HUES6 (cell line): ENCODE results near the gene CDK5RAP1.
A peak's percentile ranks its signal among the peaks of the same experiment; 100 is the strongest.
"Not testable (repeated sequence)": the region's sequence is repeated elsewhere in the genome, so short reads cannot be mapped to it uniquely, and the experiment has no call there.

Experiments
- H3K27ac ChIP-seq: 2 replicates; pipeline ENCODE4 v1.7.0; 2013; ENCODE audit warnings: low read depth, mild to moderate bottlenecking, low read length, inconsistent platforms
- H3K27me3 ChIP-seq: 2 replicates; pipeline ENCODE4 v1.6.1; 2013; ENCODE audit warnings: low read length; ENCODE audit not compliant: control insufficient read depth, insufficient read depth
- H3K36me3 ChIP-seq: 2 replicates; pipeline ENCODE4 v1.6.1; 2013; ENCODE audit warnings: low read length; ENCODE audit not compliant: control insufficient read depth, insufficient read depth
- H3K4me1 ChIP-seq: 2 replicates; pipeline ENCODE4 v1.6.1; 2013; ENCODE audit warnings: low read length; ENCODE audit not compliant: control insufficient read depth, insufficient read depth
- H3K4me3 ChIP-seq: 2 replicates; pipeline ENCODE4 v1.5.1; 2013; ENCODE audit warnings: low read depth, low read length
- H3K9ac ChIP-seq: one replicate; pipeline ENCODE4 v1.6.1; 2013; ENCODE audit warnings: mild to moderate bottlenecking, low read length
- H3K9me3 ChIP-seq: 2 replicates; pipeline ENCODE4 v1.6.1; 2013; ENCODE audit warnings: low read depth, low read length; ENCODE audit not compliant: control insufficient read depth, insufficient read depth

CDK5RAP1 gene

GRCh38 chr20:33401184-33401920, at the start of gene CDK5RAP1:
Gene CDK5RAP1 (minus strand): TSS chr20:33401519. CDS start chr20:33397064, 4,455 bp downstream.
- Histone ChIP-seq H3K4me3 (peak within 1 kb of the TSS; percentile 95), H3K9ac (peak within 1 kb of the TSS; percentile 81), H3K36me3 (peaks cover 6% of the 10 kb centered on the region; the same call in 1 of the 2 replicates), H3K4me1 (peaks cover 6% of the 10 kb centered on the region), H3K27me3 (no peaks in the 10 kb centered on the region), H3K27ac (no peak within 1 kb of the TSS), H3K9me3 (no peaks in the 10 kb centered on the region)

DNA sequence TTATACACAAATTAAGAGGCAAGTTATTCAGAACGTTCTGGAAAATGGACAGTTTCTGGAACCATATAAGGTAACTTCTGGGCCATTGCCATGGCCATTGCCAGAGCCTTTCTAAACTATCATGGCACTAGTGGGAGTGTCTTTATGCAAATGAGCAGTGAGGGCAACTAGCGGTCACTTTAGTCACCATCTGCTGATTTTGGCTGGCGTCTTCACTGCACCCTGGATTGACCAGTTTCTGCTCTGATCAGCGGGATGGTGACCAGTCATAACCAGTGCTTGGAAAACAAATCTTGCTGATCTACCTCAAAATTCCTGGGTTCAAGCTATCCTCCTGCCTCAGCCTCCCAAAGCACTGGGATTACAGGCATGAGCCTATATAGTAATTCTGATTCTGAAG, 49.5 kb upstream of the CDK5RAP1 start:
- peaks cover 6% of the 10 kb centered on the region; the same call in 1 of the 2 replicates for H3K27me3 ChIP-seq
- no peak overlapping the region for H3K27ac ChIP-seq
- no peaks in the 10 kb centered on the region for H3K36me3 ChIP-seq
- H3K4me3 ChIP-seq, result no peak overlapping the region
- H3K9me3 ChIP-seq, result no peaks in the 10 kb centered on the region; the same call in 1 of the 2 replicates
- H3K9ac ChIP-seq, result no peak overlapping the region
- no peaks in the 10 kb centered on the region for H3K4me1 ChIP-seq

- H3K9ac ChIP-seq, result no peak overlapping the region
- peaks cover 23% of the 10 kb centered on the region for H3K27me3 ChIP-seq
- H3K27ac ChIP-seq, result no peak overlapping the region
- H3K9me3 ChIP-seq, result no peaks in the 10 kb centered on the region; the same call in 1 of the 2 replicates
- peaks cover 12% of the 10 kb centered on the region for H3K4me1 ChIP-seq
- H3K36me3 ChIP-seq, result no peaks in the 10 kb centered on the region
- H3K4me3 ChIP-seq, result no peak overlapping the region
Observed at GRCh38 chr20:33445881-33446625, 44.7 kb upstream of the CDK5RAP1 start.

- Histone ChIP-seq H3K9ac (no peak overlapping the region), H3K27ac (no peak overlapping the region)
Observed at GRCh38 chr20:33444797-33445560, 43.7 kb upstream of the CDK5RAP1 start.

GRCh38 chr20:33443512-33444239, 42.4 kb upstream of the CDK5RAP1 start, which contains the start of gene SNTA1:
Gene SNTA1 (minus strand): TSS chr20:33443763. CDS start chr20:33443620, 143 bp downstream.
- no peaks in the 10 kb centered on the region for H3K36me3 ChIP-seq
- H3K4me3 ChIP-seq, result peak within 1 kb of the TSS; percentile 81
- peaks cover 25% of the 10 kb centered on the region for H3K27me3 ChIP-seq
- H3K4me1 ChIP-seq, result peaks cover 12% of the 10 kb centered on the region
- H3K9me3 ChIP-seq, result no peaks in the 10 kb centered on the region; the same call in 1 of the 2 replicates
- H3K9ac ChIP-seq, result peak within 1 kb of the TSS; percentile 34
- no peak within 1 kb of the TSS for H3K27ac ChIP-seq

More at GRCh38 chr20:33444797-33445560, 43.7 kb upstream of the CDK5RAP1 start:
- peak overlapping the region; percentile 81 for H3K4me3 ChIP-seq
- H3K27me3 ChIP-seq, result peaks cover 25% of the 10 kb centered on the region
- no peaks in the 10 kb centered on the region; the same call in 1 of the 2 replicates for H3K9me3 ChIP-seq
- peaks cover 12% of the 10 kb centered on the region for H3K4me1 ChIP-seq
- no peaks in the 10 kb centered on the region for H3K36me3 ChIP-seq

GRCh38 chr20:33443006-33443511, 41.7 kb upstream of the CDK5RAP1 start:
- no peak overlapping the region for H3K27ac ChIP-seq

DNA sequence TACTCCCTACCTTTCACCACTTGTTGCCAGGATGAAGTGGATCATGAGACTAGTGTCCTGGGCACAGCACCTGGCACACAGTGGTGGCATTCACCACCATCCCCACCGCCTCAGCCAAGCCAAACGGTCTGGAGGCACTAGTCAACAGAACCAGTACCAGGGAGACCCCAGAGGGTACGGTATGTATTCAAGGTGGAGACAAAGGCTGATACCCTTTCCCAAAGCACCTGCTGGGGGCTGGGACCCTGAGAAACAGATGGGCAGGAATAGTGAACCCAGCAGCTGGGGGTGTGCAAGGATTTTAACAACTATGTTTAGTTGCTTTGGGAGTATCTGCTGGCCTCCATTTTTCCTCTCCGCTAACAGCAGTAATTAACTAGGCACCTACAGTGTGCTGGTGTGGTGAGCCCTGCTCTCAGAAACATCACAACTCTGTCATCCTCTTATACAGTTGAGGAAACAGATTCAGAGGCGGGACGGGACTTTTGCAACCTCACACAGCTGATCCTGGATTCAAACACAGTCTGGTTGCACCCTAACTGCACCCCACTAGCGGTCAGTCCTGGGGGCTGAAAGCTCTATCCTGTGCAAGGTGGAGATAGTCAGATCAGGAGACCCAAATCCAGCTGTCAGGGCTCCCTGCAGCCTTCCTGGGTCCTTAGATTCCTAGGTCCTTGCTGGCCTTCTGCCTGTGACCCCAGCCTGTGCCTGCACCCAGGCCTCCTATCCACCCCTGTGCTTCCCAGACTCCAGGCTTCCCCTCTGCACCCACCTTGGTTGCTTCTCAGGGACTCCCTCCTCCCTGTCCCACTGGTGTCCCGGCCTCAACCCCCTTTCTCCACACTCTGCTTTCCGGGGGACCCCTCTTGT, 41.1 kb upstream of the CDK5RAP1 start:
- peaks cover 25% of the 10 kb centered on the region for H3K27me3 ChIP-seq
- H3K36me3 ChIP-seq, result no peaks in the 10 kb centered on the region
- peak overlapping the region; percentile 81 for H3K4me3 ChIP-seq
- H3K9me3 ChIP-seq, result no peaks in the 10 kb centered on the region
- no peak overlapping the region for H3K27ac ChIP-seq
- no peak overlapping the region for H3K9ac ChIP-seq
- H3K4me1 ChIP-seq, result peaks cover 12% of the 10 kb centered on the region

More at GRCh38 chr20:33443006-33443511, 41.7 kb upstream of the CDK5RAP1 start:
- Histone ChIP-seq H3K9me3 (no peaks in the 10 kb centered on the region), H3K9ac (peak overlapping the region; percentile 34), H3K4me1 (peaks cover 12% of the 10 kb centered on the region), H3K27me3 (peaks cover 25% of the 10 kb centered on the region), H3K4me3 (peak overlapping the region; percentile 81), H3K36me3 (no peaks in the 10 kb centered on the region)

GRCh38 chr20:33441142-33441955, 40.0 kb upstream of the CDK5RAP1 start:
- no peak overlapping the region for H3K4me3 ChIP-seq
- no peak overlapping the region for H3K9ac ChIP-seq
- no peaks in the 10 kb centered on the region for H3K9me3 ChIP-seq
- peaks cover 12% of the 10 kb centered on the region for H3K4me1 ChIP-seq
- no peaks in the 10 kb centered on the region for H3K36me3 ChIP-seq
- H3K27me3 ChIP-seq, result peaks cover 25% of the 10 kb centered on the region
- no peak overlapping the region for H3K27ac ChIP-seq

GRCh38 chr20:33440562-33440961, 39.2 kb upstream of the CDK5RAP1 start:
- H3K27ac ChIP-seq, H3K9me3 ChIP-seq, H3K36me3 ChIP-seq, H3K9ac ChIP-seq, H3K4me3 ChIP-seq: not testable (repeated sequence)
- Histone ChIP-seq H3K27me3 (peaks cover 25% of the 10 kb centered on the region), H3K4me1 (peaks cover 12% of the 10 kb centered on the region)
